ENCODE measurements around the gene CCRL2.
"Not testable (repeated sequence)": the region's sequence is repeated elsewhere in the genome, so short reads cannot be mapped to it uniquely, and the experiment has no call there.

CCRL2 gene

DNA sequence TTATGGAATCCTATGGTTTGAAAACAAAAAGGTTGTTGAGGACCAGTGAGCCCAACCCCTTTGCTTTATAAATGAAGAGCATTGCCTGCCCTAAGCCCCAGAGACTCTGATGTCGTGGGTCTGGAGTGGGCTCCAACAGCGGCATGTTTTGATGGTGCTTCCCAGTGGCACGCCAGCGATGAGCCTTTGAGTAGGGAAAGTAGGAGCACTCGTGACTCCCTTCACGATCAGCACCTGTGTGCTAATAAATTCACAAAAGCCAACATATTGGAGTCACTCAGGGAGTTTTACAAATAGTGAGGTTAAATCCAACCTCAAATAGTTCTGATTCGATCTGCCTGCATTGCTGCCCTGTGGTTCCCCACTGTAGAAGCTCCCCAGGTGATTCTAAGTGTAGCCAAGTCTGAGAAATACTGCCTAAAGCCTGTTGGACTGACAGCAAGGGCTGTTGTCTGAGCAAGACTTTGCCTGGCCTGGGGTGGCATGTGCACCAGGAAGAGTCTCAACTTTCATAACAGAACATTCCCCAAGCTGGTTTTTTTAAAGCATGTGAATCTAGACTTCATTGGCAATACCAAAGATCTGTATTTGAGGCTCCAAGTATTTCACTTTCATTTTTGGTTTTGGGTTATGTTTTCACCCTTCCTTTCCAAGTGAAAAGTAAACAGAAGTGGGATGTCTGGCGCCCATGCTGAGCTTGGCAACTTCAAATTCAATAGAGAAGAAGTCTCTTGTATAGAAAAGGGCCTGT is 26.4 kb upstream of the CCRL2 start:
- no peak for DNase-seq

GRCh38 chr3:46381625-46382024 is 25.4 kb upstream of the CCRL2 start:
- DNase-seq = no peak

DNA sequence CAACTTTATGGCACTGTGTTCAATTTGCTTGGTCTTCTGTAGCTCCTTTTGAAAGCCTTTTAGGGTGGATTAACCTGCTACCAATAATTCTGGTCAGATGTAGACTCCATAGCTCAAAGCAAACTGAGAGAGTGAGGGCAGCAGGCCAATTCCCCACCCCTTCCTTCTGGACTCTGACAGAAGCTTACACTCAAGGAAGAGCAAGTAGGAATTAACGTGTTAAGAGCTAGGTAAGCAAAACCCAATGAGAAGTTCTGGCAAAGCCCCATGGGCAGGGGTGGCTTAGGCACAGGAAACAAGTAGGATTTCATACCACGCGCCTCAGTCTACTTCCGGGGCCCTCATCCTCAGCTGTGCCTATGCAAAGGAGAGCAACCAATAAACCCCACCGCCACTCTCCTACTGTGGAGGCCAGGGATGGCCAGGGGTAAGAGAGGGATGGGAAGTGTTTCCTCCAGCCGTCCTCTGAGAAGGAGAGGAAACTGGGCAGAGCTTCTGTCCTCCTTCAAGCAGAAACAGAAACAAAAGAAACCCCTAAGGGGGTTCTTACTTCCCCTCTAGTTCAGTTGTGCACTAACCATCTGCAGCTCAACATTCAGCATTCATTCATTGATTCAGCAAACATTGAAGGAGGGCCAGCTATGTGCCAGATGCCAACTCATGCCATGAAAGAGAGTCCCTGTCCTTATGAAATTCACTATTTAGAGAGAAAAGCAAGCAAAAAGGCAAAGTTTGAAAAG is 23.7 kb upstream of the CCRL2 start:
- DNase-seq = no peak

DNA sequence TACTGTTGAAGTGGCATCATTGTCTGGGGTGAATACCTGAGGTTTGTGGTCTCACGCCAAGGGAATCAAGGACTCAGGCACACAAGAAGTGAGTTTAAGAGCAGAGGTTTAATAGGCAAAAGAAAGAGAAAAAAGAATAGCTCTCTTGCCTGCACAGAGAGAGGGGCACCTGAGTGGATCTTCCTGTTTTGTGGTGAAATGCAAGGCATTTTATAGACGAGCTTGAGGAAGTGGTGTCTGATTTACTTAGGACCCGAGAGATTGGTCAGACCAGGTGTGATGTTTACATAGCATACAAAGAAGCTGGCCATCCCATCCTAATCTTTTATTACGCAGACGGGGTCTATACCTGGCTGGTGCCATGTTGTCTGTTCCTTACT is 23.1 kb upstream of the CCRL2 start:
- no peak for DNase-seq

DNA sequence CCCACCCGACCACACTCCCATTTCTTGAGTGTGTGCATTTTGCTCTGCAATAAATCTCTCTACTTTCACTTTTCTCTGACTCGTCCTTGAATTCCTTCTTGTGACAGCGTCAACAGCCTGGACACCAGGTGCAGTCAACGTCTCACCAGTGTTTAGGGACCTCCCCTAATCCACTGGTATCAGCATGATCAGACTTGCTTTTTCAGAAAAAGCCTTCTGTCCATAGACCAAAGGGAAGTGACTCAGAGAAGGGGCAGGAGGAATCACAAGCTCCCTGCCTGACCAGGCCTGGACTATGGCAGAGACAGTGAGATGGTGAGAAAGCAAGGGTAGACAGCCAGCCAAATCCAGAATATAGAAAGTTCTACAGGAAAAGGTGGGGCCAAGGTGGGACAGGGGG is 20.9 kb upstream of the CCRL2 start:
- DNase-seq = peak; percentile 18

- DNase-seq = not testable (repeated sequence)
Observed at GRCh38 chr3:46388847-46389246, 18.2 kb upstream of the CCRL2 start.

DNA sequence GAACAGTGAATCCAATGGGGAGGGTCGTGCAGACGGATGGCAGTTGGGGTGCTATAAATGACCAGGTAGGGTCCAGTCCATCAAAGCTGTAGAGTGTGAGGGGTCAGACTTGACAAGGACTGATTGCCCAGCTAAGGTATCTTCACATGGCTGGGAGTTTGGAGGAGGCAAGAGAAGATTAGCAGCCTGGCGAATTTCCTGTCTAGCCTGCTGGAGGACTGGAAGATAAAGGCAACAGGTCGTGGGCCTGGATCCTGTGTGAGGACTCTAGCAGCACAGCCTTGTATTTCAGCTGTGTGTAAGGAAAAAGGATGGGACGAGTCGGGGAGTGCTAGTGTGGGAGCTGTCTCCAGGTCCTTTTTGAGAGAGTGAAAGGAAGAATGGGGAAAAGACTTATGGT is 17.8 kb upstream of the CCRL2 start:
- no peak for DNase-seq

DNA sequence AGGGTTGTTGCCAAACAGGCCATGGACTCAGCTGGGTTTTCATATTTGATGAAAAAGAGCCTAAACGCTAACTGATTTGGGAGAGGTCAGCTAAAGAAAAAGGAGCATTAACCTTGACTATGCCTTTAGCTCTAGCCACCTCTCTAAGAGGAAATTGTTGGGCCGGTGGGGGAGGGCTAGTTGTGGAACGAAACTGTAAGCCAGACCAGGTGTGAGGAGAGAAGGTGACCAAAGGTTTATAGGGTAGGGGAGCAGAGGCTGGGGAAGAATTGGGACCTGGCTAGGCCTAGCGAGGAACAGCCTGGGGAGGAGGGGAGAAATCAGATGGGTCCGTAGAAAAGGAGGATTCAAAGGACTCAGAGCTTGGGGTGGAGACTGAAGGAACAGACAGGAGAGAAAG is 15.5 kb upstream of the CCRL2 start:
- not testable (repeated sequence) for DNase-seq

DNA sequence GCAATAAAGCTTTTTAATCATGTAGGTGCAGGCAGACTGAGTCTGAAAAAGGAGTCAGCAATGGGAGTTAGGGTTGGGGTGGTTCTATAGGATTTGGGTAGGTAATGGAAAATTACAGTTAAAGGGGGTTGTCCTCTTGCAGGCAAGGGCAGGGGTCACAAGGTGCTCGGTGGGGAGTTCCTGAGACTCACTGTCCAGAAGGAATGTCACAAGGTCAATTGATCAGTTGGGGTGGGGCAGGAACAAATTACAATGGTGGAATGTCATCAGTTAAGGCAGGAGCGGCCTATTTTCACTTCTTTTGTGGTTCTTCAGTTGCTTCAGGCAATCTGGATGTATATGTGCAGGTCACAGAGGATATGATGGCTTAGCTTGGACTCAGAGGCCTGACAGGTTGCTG is 14.0 kb upstream of the CCRL2 start:
- no peak for DNase-seq

GRCh38 chr3:46393554-46394434 is 13.3 kb upstream of the CCRL2 start:
- DNase-seq = no peak

DNA sequence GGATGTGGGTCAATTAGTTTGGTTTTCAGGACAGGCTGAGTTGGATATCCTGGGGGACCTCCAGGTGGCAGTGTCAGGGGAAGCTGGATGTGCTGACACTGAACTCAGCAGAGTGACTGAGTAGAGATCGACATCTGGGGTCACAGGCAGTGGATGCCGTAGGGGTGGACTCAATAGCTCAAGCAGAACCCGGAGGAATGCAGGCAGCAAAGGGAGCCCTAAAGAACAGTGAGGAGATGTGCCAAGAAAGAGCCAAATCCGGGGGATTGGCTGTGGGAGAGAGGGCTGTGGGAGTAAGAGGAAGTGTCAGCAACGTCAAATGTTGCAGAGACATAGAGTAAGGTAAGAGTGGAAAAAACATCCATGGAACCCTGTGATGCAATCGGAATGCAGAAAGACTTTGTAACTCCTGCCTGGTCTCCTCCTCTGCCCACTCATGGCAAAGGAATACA is 11.8 kb upstream of the CCRL2 start:
- no peak for DNase-seq

GRCh38 chr3:46395766-46396530 is 11.1 kb upstream of the CCRL2 start:
- DNase-seq = no peak

DNA sequence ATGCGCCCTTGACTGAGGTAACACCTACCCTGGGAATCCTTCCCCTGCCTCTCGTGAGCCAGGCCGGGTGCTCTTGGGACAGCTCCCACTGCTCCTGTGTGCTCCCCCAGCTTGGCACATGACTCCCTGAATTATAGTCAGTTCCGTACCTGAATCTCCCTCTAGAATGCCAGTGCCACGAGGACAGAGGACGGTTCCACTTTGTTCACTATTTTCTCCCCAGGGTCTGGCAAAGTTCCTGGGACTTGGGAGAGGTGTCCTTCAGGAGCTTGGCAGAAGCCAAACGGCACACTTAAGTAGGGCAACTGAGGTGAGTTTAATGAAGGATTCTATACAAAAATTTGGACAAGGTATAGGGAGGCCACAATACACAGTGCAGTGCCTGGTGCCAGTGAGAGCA is 9.9 kb upstream of the CCRL2 start:
- no peak for DNase-seq

GRCh38 chr3:46398186-46398955 is 8.7 kb upstream of the CCRL2 start:
- DNase-seq = no peak

- no peak for DNase-seq
Observed at GRCh38 chr3:46399098-46399497, 8.0 kb upstream of the CCRL2 start.

GRCh38 chr3:46399557-46399956 is 7.5 kb upstream of the CCRL2 start:
- DNase-seq = no peak

GRCh38 chr3:46400000-46400734 is 6.9 kb upstream of the CCRL2 start:
- no peak for DNase-seq

DNA sequence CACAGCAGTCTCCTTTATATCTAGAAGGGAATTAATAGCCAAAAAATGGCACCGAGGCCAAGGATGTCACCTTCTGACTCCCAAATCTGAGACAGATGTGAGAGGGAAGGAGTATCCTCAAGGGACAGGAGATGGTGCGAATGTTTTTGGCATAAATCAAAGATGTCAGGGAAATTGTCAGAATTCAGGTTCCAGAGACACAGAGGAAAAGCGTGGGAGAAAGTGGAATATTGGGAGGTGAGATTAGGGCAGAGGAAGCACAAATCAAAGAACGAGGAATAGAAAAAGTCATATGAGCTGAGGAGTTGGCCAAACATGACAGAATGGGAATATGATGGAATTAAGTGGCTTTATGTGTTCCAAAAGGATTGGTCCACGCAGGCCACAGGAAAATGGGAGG is 6.2 kb upstream of the CCRL2 start:
- no peak for DNase-seq

DNA sequence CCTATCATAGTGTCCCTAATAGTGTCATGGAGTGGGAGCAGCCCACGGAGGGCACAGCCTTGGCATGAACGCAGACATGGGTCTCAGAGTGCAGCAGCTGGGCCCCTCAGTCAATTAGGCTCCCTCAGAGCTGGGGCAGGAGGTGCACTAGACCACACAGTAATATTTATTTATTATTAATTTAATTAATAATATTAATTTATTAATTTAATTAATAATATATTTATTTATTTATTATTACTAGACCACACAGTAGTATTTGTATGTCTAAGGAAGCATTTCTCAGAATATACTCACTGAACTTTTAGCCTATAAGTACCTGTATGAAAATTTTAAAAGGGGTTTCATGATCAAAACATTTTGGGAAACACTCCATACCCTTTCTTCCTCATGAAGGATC is 5.5 kb upstream of the CCRL2 start:
- DNase-seq = no peak

- not testable (repeated sequence) for DNase-seq
Observed at GRCh38 chr3:46402902-46403301, 4.2 kb upstream of the CCRL2 start.

All from activated CD4-positive, alpha-beta T cell treated with anti-CD3 and anti-CD28 coated beads for 48 hours (primary cell).